SK-N-SH treated with all-trans-retinoic acid at 6 μM for 48 hours (cell line): ENCODE data around the gene IL15RA.

Source experiments
- ATAC-seq: fragments of 200-7000 bp; cut with Tn5 transposase; 3 replicates; pipeline ENCODE4 v1.9.1; 2020; ENCODE audit warnings: mild to moderate bottlenecking, moderate library complexity
- ARNTL ChIP-seq: fragments of 450-650 bp; formaldehyde crosslinking; IDR thresholded peaks from 2 replicates; pipeline ENCODE4 v1.5.0; 2020; ENCODE audit warnings: low read depth, mild to moderate bottlenecking, moderate library complexity, borderline replicate concordance
- BACH2 ChIP-seq: fragments of 250-450 bp; sonication (Bioruptor Pico); IDR thresholded peaks from 2 replicates; pipeline ENCODE4 v1.9.0; 2021; ENCODE audit warnings: mild to moderate bottlenecking, borderline replicate concordance
- ESRRG ChIP-seq: fragments of 250-450 bp; sonication (Bioruptor Pico); IDR thresholded peaks from 2 replicates; pipeline ENCODE4 v1.6.1; 2021; ENCODE audit warnings: mild to moderate bottlenecking
- GLIS3 ChIP-seq: fragments of 250-450 bp; sonication (Bioruptor Pico); IDR thresholded peaks from 2 replicates; pipeline ENCODE4 v1.5.0; 2020; ENCODE audit warnings: mild to moderate bottlenecking, moderate library complexity
- ISL1 ChIP-seq: fragments of 250-450 bp; sonication (Bioruptor Pico); IDR thresholded peaks from 2 replicates; pipeline ENCODE4 v2.1.2; 2022; ENCODE audit warnings: mild to moderate bottlenecking, moderate library complexity
- PPARA ChIP-seq: fragments of 250-450 bp; sonication (Bioruptor Pico); IDR thresholded peaks from 2 replicates; pipeline ENCODE4 v1.5.0; 2020; ENCODE audit warnings: mild to moderate bottlenecking, borderline replicate concordance
- RARB ChIP-seq: fragments of 250-450 bp; sonication (Bioruptor Pico); IDR thresholded peaks from 2 replicates; pipeline ENCODE4 v1.8.0; 2021; ENCODE audit warnings: mild to moderate bottlenecking, moderate library complexity
- SNAI2 ChIP-seq: fragments of 250-450 bp; sonication (Bioruptor Pico); IDR thresholded peaks from 2 replicates; pipeline ENCODE4 v1.5.0; 2020; ENCODE audit warnings: mild to moderate bottlenecking, moderate library complexity
- TCF4 ChIP-seq: fragments of 250-450 bp; sonication (Bioruptor Pico); IDR thresholded peaks from 2 replicates; pipeline ENCODE4 v1.8.0; 2021; ENCODE audit warnings: mild to moderate bottlenecking, moderate library complexity, borderline replicate concordance
- TOX ChIP-seq: fragments of 250-450 bp; sonication (Bioruptor Pico); IDR thresholded peaks from 2 replicates; pipeline ENCODE4 v1.8.0; 2021; ENCODE audit warnings: mild to moderate bottlenecking, moderate library complexity, borderline replicate concordance
- TSHZ2 ChIP-seq: fragments of 250-450 bp; sonication (Bioruptor Pico); IDR thresholded peaks from 2 replicates; pipeline ENCODE4 v1.5.0; 2020; ENCODE audit warnings: mild to moderate bottlenecking, moderate library complexity
- ZC3H10 ChIP-seq: fragments of 250-450 bp; sonication (Bioruptor Pico); IDR thresholded peaks from 2 replicates; pipeline ENCODE4 v1.5.1; 2021; ENCODE audit warnings: mild to moderate bottlenecking, moderate library complexity
- ZFP3 ChIP-seq: fragments of 250-450 bp; sonication (Bioruptor Pico); IDR thresholded peaks from 2 replicates; pipeline ENCODE4 v1.5.0; 2020; ENCODE audit warnings: mild to moderate bottlenecking, moderate library complexity
- ZFP30 ChIP-seq: fragments of 450-650 bp; formaldehyde crosslinking; IDR thresholded peaks from 2 replicates; pipeline ENCODE4 v1.5.0; 2022; ENCODE audit warnings: mild to moderate bottlenecking, moderate library complexity
- ZNF565 ChIP-seq: fragments of 450-650 bp; formaldehyde crosslinking; conservative IDR thresholded peaks from 2 replicates; pipeline ENCODE4 v1.5.0; 2020; ENCODE audit warnings: low read depth, mild to moderate bottlenecking, moderate library complexity
- ZNF70 ChIP-seq: fragments of 450-650 bp; formaldehyde crosslinking; IDR thresholded peaks from 2 replicates; pipeline ENCODE4 v1.5.0; 2020; ENCODE audit warnings: mild to moderate bottlenecking, moderate library complexity
- ZNF8 ChIP-seq: fragments of 450-650 bp; formaldehyde crosslinking; IDR thresholded peaks from 2 replicates; pipeline ENCODE4 v1.5.0; 2020; ENCODE audit warnings: mild to moderate bottlenecking, moderate library complexity
- TF ChIP-seq, protein P1 (sequence below): fragments of 250-450 bp; sonication (Bioruptor Pico); IDR thresholded peaks from 2 replicates; pipeline ENCODE4 v1.8.0; 2021; ENCODE audit warnings: low read depth, mild to moderate bottlenecking, moderate library complexity, borderline replicate concordance
- TF ChIP-seq, protein P2 (sequence below): fragments of 250-450 bp; sonication (Bioruptor Pico); IDR thresholded peaks from 2 replicates; pipeline ENCODE4 v1.8.0; 2020; ENCODE audit warnings: mild to moderate bottlenecking, moderate library complexity, borderline replicate concordance
- TF ChIP-seq, protein P3 (sequence below): fragments of 250-450 bp; sonication (Bioruptor Pico); IDR thresholded peaks from 2 replicates; pipeline ENCODE4 v1.5.1; 2021; ENCODE audit warnings: mild to moderate bottlenecking, moderate library complexity
- TF ChIP-seq, protein P4 (sequence below): fragments of 250-450 bp; sonication (Bioruptor Pico); IDR thresholded peaks from 2 replicates; pipeline ENCODE4 v1.5.1; 2020; ENCODE audit warnings: low read depth, mild to moderate bottlenecking, moderate library complexity

IL15RA gene

DNA sequence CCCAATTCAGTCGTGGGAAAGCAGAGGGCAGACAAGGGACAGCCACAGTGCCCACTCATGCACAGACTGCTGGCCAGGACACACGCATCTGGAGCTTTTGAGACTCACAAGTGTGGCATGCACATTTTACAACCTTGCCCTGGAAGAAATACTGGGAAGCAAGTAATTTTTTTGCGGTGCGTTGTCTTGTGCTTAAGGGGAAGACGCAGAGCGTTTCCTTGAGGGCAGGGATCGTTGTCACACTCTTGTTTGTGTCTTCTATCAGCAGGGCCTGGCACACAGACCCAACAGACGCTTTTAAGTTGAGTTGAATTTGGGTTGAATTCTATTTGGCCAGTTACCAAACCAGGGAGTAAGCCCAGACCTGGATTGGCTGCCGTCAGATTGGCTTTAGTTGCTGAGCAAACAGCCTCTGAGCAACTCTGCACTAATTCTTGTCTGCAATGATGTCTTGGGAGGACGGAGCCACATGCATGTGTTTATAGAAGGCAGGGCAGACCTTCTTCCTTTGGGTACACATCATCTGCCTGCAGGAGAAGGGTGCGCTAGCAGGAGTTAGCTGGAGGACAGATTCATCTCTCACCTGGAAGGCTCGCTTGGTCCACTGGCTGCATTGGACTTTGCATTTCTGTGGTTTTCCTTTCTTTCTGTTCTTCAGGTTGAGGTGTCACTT is 46.5 kb upstream of the IL15RA start:
- TF ChIP-seq, protein P1, sequence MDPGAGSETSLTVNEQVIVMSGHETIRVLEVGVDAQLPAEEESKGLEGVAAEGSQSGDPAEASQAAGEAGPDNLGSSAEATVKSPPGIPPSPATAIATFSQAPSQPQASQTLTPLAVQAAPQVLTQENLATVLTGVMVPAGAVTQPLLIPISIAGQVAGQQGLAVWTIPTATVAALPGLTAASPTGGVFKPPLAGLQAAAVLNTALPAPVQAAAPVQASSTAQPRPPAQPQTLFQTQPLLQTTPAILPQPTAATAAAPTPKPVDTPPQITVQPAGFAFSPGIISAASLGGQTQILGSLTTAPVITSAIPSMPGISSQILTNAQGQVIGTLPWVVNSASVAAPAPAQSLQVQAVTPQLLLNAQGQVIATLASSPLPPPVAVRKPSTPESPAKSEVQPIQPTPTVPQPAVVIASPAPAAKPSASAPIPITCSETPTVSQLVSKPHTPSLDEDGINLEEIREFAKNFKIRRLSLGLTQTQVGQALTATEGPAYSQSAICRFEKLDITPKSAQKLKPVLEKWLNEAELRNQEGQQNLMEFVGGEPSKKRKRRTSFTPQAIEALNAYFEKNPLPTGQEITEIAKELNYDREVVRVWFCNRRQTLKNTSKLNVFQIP (CRISPR knock-in tag) = no peak
- TF ChIP-seq, all 23 proteins: peak for 0
- ATAC-seq = no peak

- TF ChIP-seq TSHZ2 (no peak), ESRRG (no peak), ARNTL (CRISPR knock-in tag) (no peak), ZNF565 (CRISPR knock-in tag) (no peak), ZNF70 (CRISPR knock-in tag) (no peak), TCF4 (CRISPR knock-in tag) (no peak), ZNF8 (no peak), BACH2 (no peak), ISL1 (CRISPR knock-in tag) (no peak), ZFP30 (CRISPR knock-in tag) (no peak), ZC3H10 (CRISPR knock-in tag) (no peak), RARB (CRISPR knock-in tag) (no peak), ZFP3 (CRISPR knock-in tag) (no peak), TOX (CRISPR knock-in tag) (no peak), SNAI2 (CRISPR knock-in tag) (no peak), PPARA (CRISPR knock-in tag) (no peak), GLIS3 (no peak)
- TF ChIP-seq, protein P2, sequence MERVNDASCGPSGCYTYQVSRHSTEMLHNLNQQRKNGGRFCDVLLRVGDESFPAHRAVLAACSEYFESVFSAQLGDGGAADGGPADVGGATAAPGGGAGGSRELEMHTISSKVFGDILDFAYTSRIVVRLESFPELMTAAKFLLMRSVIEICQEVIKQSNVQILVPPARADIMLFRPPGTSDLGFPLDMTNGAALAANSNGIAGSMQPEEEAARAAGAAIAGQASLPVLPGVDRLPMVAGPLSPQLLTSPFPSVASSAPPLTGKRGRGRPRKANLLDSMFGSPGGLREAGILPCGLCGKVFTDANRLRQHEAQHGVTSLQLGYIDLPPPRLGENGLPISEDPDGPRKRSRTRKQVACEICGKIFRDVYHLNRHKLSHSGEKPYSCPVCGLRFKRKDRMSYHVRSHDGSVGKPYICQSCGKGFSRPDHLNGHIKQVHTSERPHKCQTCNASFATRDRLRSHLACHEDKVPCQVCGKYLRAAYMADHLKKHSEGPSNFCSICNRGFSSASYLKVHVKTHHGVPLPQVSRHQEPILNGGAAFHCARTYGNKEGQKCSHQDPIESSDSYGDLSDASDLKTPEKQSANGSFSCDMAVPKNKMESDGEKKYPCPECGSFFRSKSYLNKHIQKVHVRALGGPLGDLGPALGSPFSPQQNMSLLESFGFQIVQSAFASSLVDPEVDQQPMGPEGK (CRISPR knock-in tag) = no peak
- TF ChIP-seq, protein P3, sequence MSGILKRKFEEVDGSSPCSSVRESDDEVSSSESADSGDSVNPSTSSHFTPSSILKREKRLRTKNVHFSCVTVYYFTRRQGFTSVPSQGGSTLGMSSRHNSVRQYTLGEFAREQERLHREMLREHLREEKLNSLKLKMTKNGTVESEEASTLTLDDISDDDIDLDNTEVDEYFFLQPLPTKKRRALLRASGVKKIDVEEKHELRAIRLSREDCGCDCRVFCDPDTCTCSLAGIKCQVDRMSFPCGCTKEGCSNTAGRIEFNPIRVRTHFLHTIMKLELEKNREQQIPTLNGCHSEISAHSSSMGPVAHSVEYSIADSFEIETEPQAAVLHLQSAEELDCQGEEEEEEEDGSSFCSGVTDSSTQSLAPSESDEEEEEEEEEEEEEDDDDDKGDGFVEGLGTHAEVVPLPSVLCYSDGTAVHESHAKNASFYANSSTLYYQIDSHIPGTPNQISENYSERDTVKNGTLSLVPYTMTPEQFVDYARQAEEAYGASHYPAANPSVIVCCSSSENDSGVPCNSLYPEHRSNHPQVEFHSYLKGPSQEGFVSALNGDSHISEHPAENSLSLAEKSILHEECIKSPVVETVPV (CRISPR knock-in tag) = no peak
- TF ChIP-seq, protein P4, sequence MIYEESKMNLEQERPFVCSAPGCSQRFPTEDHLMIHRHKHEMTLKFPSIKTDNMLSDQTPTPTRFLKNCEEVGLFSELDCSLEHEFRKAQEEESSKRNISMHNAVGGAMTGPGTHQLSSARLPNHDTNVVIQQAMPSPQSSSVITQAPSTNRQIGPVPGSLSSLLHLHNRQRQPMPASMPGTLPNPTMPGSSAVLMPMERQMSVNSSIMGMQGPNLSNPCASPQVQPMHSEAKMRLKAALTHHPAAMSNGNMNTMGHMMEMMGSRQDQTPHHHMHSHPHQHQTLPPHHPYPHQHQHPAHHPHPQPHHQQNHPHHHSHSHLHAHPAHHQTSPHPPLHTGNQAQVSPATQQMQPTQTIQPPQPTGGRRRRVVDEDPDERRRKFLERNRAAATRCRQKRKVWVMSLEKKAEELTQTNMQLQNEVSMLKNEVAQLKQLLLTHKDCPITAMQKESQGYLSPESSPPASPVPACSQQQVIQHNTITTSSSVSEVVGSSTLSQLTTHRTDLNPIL (CRISPR knock-in tag) = no peak
- no peak for ATAC-seq
These were observed 45.3 kb upstream of the IL15RA start for GRCh38 chr10:6022660-6023059.

- TF ChIP-seq ZFP30 (CRISPR knock-in tag) = no peak
- TF ChIP-seq PPARA (CRISPR knock-in tag) = no peak
- no peak for TF ChIP-seq ZC3H10 (CRISPR knock-in tag)
- no peak for ATAC-seq
These were observed 43.5 kb upstream of the IL15RA start for GRCh38 chr10:6020826-6021225.
